Activated CD4-positive, alpha-beta T cell treated with anti-CD3 and anti-CD28 coated beads, Interleukin-2, amount 10 ng/mL, durations not matched to agents 24 days and 14 days (primary cell): ENCODE results near the gene FANCC. TPM values are rescaled to one million over a fixed set of nuclear protein-coding genes. Genes with fewer than 3 reads are reported as not detected.
"Not testable (repeated sequence)": the region's sequence is repeated elsewhere in the genome, so short reads cannot be mapped to it uniquely, and the experiment has no call there.

Experiments
- DNase-seq: peaks from one replicate; pipeline ENCODE4 v3.0.0; 2022
- H3K27ac Mint-ChIP-seq: one replicate; pipeline ENCODE4 v1.8.0; 2022; ENCODE audit warnings: mild to moderate bottlenecking, mixed read lengths
- H3K27me3 Mint-ChIP-seq: one replicate; pipeline ENCODE4 v1.8.0; 2022; ENCODE audit warnings: mixed read lengths
- H3K36me3 Mint-ChIP-seq: one replicate; pipeline ENCODE4 v1.8.0; 2022; ENCODE audit warnings: low read depth, mild to moderate bottlenecking, mixed read lengths
- H3K4me1 Mint-ChIP-seq: one replicate; pipeline ENCODE4 v1.8.0; 2021; ENCODE audit warnings: mixed read lengths
- H3K4me3 Mint-ChIP-seq: one replicate; pipeline ENCODE4 v1.8.0; 2022; ENCODE audit warnings: mild to moderate bottlenecking, moderate library complexity, mixed read lengths
- H3K9me3 Mint-ChIP-seq: one replicate; pipeline ENCODE4 v1.8.0; 2021; ENCODE audit warnings: mixed read lengths
- intact Hi-C: fragments of 100-400 bp; cut with micrococcal nuclease; formaldehyde crosslinking; loops from one replicate; pipeline ENCODE4 v1.15.1; 2023
- total RNA-seq: library from RNA; stranded (reverse); gene quantifications from 2 replicates; pipeline ENCODE4 v1.2.3, GENCODE V29; 2022

The FANCC gene
- total RNA-seq, 1 donor from 2014 or later: 18.0 TPM

- no peak for DNase-seq
- H3K4me1 Mint-ChIP-seq: peaks cover 3% of the 10 kb centered on the region
- peaks cover 8% of the 10 kb centered on the region for H3K36me3 Mint-ChIP-seq
- H3K4me3 Mint-ChIP-seq: no peak overlapping the region
- no peaks in the 10 kb centered on the region for H3K9me3 Mint-ChIP-seq
- peaks cover 2% of the 10 kb centered on the region for H3K27me3 Mint-ChIP-seq
- intact Hi-C loops: no loop called here
- H3K27ac Mint-ChIP-seq: no peak overlapping the region
Observed at GRCh38 chr9:95284162-95285080, 33.1 kb downstream of the FANCC start.

- Mint-ChIP-seq H3K36me3 (peaks cover 8% of the 10 kb centered on the region), H3K27me3 (peaks cover 2% of the 10 kb centered on the region), H3K4me1 (peaks cover 2% of the 10 kb centered on the region), H3K9me3 (no peaks in the 10 kb centered on the region), H3K4me3 (no peak overlapping the region), H3K27ac (no peak overlapping the region)
- DNase-seq: no peak
- intact Hi-C loops: no loop called here
Observed at GRCh38 chr9:95283673-95284072, 33.8 kb downstream of the FANCC start.

GRCh38 chr9:95282332-95282731, 35.2 kb downstream of the FANCC start:
- Mint-ChIP-seq H3K36me3 (peaks cover 12% of the 10 kb centered on the region), H3K27me3 (peaks cover 2% of the 10 kb centered on the region), H3K4me1 (no peaks in the 10 kb centered on the region), H3K27ac (no peak overlapping the region), H3K4me3 (no peak overlapping the region), H3K9me3 (peaks cover 5% of the 10 kb centered on the region)
- intact Hi-C loops: no loop called here
- no peak for DNase-seq

- H3K4me1 Mint-ChIP-seq: peaks cover 4% of the 10 kb centered on the region
- no peak for DNase-seq
- H3K4me3 Mint-ChIP-seq: no peak overlapping the region
- H3K27me3 Mint-ChIP-seq: no peaks in the 10 kb centered on the region
- H3K36me3 Mint-ChIP-seq: peaks cover 12% of the 10 kb centered on the region
- no peak overlapping the region for H3K27ac Mint-ChIP-seq
- peaks cover 5% of the 10 kb centered on the region for H3K9me3 Mint-ChIP-seq
- intact Hi-C loops: no loop called here
Observed at GRCh38 chr9:95280745-95281144, 36.8 kb downstream of the FANCC start.

- Mint-ChIP-seq H3K36me3 (peaks cover 14% of the 10 kb centered on the region), H3K4me3 (no peak overlapping the region), H3K9me3 (peaks cover 5% of the 10 kb centered on the region), H3K27ac (no peak overlapping the region), H3K4me1 (peaks cover 11% of the 10 kb centered on the region), H3K27me3 (no peaks in the 10 kb centered on the region)
- intact Hi-C loops: no loop called here
- DNase-seq: no peak
Observed at GRCh38 chr9:95277509-95277908, 40.0 kb downstream of the FANCC start.

GRCh38 chr9:95276395-95276954, 41.0 kb downstream of the FANCC start:
- Mint-ChIP-seq H3K4me3 (peak overlapping the region; percentile 28), H3K4me1 (peaks cover 11% of the 10 kb centered on the region), H3K27me3 (no peaks in the 10 kb centered on the region), H3K36me3 (peaks cover 14% of the 10 kb centered on the region), H3K9me3 (peaks cover 5% of the 10 kb centered on the region), H3K27ac (no peak overlapping the region)
- peak; percentile 34 for DNase-seq
- intact Hi-C loops: no loop called here

- H3K36me3 Mint-ChIP-seq, intact Hi-C loops, H3K27ac Mint-ChIP-seq, H3K4me3 Mint-ChIP-seq, H3K9me3 Mint-ChIP-seq, H3K27me3 Mint-ChIP-seq, DNase-seq: not testable (repeated sequence)
- H3K4me1 Mint-ChIP-seq: peaks cover 12% of the 10 kb centered on the region
Observed at GRCh38 chr9:95274160-95274559, 43.3 kb downstream of the FANCC start.

GRCh38 chr9:95273369-95274022, 44.0 kb downstream of the FANCC start:
- Mint-ChIP-seq H3K36me3 (peaks cover 6% of the 10 kb centered on the region), H3K27me3 (no peaks in the 10 kb centered on the region), H3K27ac (no peak overlapping the region), H3K4me1 (peaks cover 16% of the 10 kb centered on the region), H3K9me3 (peaks cover 5% of the 10 kb centered on the region), H3K4me3 (no peak overlapping the region)
- intact Hi-C loops: no loop called here
- no peak for DNase-seq

- Mint-ChIP-seq H3K4me3 (no peak overlapping the region), H3K9me3 (no peaks in the 10 kb centered on the region), H3K27ac (no peak overlapping the region), H3K4me1 (peaks cover 19% of the 10 kb centered on the region), H3K27me3 (no peaks in the 10 kb centered on the region), H3K36me3 (peaks cover 2% of the 10 kb centered on the region)
- no peak for DNase-seq
- intact Hi-C loops: no loop called here
Observed at GRCh38 chr9:95272830-95273229, 44.7 kb downstream of the FANCC start.

GRCh38 chr9:95270790-95271189, 46.7 kb downstream of the FANCC start:
- peaks cover 2% of the 10 kb centered on the region for H3K36me3 Mint-ChIP-seq
- no peaks in the 10 kb centered on the region for H3K9me3 Mint-ChIP-seq
- intact Hi-C loops: no loop called here
- H3K4me1 Mint-ChIP-seq: peaks cover 30% of the 10 kb centered on the region
- H3K27ac Mint-ChIP-seq: no peak overlapping the region
- no peak overlapping the region for H3K4me3 Mint-ChIP-seq
- H3K27me3 Mint-ChIP-seq: no peaks in the 10 kb centered on the region
- no peak for DNase-seq

- not testable (repeated sequence) for H3K4me3 Mint-ChIP-seq, DNase-seq, H3K27me3 Mint-ChIP-seq, H3K27ac Mint-ChIP-seq, H3K9me3 Mint-ChIP-seq, H3K36me3 Mint-ChIP-seq
- intact Hi-C loops: loop anchor here (10.0 kb wide), 1 partner anchor 135 kb away; no protein-coding TSS in a partner anchor
- H3K4me1 Mint-ChIP-seq: peaks cover 37% of the 10 kb centered on the region
Observed at GRCh38 chr9:95269803-95270773, 47.4 kb downstream of the FANCC start.

- H3K9me3 Mint-ChIP-seq: no peaks in the 10 kb centered on the region
- H3K36me3 Mint-ChIP-seq: no peaks in the 10 kb centered on the region
- H3K4me3 Mint-ChIP-seq: no peak overlapping the region
- peak overlapping the region; percentile 30 for H3K27ac Mint-ChIP-seq
- peak; percentile 75 for DNase-seq
- peaks cover 38% of the 10 kb centered on the region for H3K4me1 Mint-ChIP-seq
- intact Hi-C loops: loop anchor here (10.0 kb wide), 1 partner anchor 134 kb away; no protein-coding TSS in a partner anchor
- H3K27me3 Mint-ChIP-seq: no peaks in the 10 kb centered on the region
Observed at GRCh38 chr9:95268681-95269080, 48.8 kb downstream of the FANCC start.

- H3K9me3 Mint-ChIP-seq: no peaks in the 10 kb centered on the region
- H3K27me3 Mint-ChIP-seq: peaks cover 2% of the 10 kb centered on the region
- peak overlapping the region; percentile 66 for H3K4me3 Mint-ChIP-seq
- intact Hi-C loops: loop anchor here (10.0 kb wide), 1 partner anchor 132 kb away; no protein-coding TSS in a partner anchor
- peak overlapping the region; percentile 82 for H3K27ac Mint-ChIP-seq
- H3K36me3 Mint-ChIP-seq: no peaks in the 10 kb centered on the region
- DNase-seq: no peak
- peaks cover 35% of the 10 kb centered on the region for H3K4me1 Mint-ChIP-seq
Observed at GRCh38 chr9:95266649-95267048, 50.9 kb downstream of the FANCC start.
